GM19372 (cell line): ENCODE results near the gene SLC4A5.

Experiments
- ATAC-seq: cut with Tn5 transposase; IDR thresholded peaks from one replicate; pipeline ENCODE4 v1.9.1; 2021; ENCODE audit warnings: mild to moderate bottlenecking, low read depth, moderate library complexity; ENCODE audit not compliant: unreplicated experiment

Gene SLC4A5

DNA sequence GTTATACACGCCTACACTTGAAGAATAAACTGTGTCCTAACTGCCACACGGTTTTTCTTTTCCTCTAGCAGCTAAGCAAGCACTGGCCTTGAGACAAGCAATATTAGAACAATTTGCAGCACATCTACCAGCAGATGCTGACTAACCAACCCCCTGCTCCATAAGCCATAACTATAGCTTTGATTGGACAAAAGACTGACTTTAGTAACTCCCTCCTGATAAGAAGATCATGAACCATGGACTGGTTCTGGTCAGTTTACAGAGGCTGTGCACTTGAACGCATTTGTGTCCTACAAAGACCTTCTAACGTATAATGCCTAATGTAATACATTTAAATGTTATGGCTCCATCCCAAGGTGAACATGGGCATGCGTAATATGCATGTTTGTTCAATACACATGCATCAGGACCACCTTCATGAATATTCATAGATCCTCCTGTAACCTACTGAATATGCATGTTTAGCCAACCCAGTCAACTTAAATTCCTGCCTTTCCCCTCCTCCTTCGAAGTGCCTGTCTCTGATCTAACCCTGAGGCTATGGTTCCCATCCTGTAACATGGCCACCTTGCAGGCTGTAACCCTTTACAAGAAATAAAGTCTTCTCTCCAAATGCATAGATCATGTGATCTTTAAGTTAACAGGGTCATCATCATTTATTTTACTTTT lies 26.5 kb downstream of the SLC4A5 start:
- no peak for ATAC-seq

DNA sequence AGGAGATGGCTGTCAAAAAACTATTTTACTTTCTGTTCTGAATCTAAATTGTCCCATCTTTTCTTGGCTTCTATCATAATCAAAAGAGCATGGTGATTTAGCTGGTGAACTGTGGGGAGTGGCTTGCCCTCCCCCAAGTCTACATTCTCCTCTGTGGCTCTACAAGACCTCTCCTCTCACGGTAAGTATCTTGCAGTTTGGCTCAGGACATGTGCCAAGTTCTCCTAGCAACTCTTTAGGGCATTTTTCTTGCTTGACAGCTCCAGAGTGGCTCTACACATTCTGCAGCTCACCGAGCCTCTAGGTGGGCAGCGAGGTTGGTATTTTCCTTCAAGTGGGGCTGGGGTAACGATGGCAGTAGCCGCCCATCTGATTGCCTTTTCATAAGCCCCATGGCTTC lies 29.1 kb downstream of the SLC4A5 start:
- ATAC-seq, result no peak

DNA sequence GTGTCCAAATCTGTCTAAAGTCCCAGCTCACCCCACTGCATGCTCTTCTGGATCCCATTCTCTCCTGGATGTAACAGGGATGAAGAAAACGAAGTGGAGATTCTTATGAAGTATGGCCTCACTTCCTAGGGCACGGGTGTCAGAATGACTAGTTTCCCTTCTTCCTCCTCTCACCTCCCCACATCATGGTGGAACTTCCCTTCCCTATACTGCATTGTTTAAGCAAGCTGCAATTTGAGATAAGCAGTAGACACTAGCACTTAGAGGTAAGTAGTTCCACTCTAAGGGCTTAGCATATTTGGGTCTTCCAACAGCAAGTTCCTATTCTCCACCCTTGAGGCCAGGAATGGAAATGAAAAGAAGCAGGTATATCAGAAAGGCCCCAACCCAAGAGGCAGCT lies 29.7 kb downstream of the SLC4A5 start:
- no peak for ATAC-seq

DNA sequence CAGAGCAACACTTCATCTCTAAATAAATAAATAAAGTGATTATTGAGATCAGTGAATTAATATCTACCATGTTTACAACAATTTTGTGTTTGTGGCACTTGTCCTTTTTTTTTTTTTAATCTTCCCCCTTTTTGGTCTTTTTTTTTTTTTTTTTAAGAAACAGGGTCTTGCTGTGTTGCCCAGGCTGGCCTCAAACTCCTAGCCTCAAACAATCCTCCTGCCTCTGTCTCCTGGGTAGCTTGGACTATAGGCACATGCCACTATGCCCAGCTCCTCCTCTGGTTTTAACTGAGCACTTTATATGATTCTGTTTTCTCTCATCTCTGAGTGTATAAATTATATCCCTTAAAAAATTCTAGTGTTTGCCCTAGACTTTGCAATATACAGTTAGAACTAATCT lies 30.3 kb downstream of the SLC4A5 start:
- no peak for ATAC-seq

DNA sequence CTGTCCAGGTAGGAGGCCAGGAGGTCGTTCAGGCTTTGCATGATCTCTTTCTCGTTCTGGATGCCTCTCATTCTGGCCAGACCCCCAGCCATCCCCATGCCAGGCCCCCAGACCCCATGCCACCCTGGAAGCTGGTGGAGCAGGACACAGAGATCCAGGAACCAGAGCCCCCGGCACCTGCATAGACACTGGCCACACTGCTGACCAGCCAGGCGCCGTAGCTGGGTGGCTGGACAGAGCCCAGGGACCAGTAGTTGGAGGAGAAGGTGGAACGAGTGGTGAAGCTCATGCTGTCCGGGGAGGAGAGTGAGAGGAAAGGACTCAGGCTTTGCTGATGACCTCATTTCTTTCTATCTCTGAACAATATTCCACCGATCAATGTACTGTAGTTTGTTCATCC lies 35.5 kb downstream of the SLC4A5 start:
- ATAC-seq, result no peak

DNA sequence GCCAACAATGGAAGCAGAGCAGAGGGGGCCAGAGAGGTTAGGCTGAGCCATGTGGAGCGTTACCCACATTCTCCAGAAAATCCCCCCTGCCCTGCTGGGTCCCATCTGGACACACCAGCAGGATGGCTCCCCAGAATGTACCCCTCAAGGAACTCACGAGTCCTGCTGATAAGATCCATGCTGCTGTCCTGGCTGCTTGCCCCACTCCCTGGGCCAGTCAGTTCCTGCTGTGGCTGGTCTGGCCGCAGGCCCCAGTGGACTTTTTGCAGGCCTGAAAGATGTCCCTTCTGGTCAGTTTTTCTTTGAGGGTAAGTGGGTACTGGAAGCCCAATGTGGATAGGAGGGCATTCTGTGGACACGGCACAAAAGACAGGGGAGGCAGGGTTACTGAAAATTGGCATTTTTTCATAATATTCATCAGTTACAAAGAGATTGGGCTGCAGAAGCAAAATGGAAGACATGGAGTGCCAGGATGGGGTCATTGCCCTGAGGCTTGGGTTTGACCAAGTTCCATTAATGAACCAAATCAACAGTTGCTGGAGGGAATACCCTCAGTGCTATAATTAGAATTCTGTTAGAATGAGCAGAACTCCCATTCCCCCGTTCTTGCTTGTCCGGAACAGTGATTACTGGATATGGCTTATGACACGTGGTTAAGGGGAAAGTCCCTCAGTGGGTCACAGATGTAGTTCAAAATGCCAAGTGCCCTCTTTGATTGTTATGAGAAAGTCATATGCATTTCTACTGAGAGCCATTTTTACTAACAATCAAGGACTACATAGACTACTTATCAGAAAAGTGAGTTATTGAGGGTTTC lies 38.7 kb downstream of the SLC4A5 start:
- ATAC-seq, result no peak

DNA sequence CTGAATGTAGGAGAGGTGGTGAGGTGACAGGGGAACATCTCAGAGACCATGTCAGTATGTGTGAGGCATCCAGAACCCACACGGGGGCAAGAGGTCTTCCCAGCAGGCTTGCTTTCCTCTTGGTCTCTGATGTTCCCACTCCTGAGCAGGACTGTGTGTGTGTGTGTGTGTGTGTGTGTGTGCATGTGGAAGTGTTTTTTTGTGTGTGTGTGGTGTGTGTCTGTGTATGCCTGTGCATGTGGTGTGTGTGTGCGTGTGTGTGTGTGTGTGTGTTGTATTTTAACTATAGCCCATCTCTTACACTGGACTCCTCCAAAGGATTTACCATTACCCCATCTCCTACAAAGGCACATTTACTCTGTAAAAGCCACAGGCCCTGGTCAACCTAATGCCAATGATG lies 40.4 kb downstream of the SLC4A5 start:
- ATAC-seq, result no peak

DNA sequence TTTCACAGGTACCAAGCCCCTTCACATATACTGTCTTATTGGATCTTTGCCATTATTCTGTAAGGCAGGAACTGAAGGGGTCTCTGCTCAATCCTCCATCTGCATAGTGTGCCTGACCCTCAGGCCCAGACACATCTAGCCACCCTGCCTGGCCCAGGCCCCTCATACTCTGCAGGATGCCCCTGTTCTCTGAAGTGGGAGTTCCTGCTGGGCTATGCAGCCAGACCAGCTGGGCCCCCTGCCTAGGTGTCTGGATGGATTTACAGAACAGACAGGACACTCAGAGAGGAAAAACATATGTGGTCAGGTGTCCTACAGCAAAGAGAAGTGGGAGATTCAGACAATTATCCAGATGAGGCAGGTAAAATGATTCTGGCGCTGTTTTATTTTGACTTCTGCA lies 42.0 kb downstream of the SLC4A5 start:
- no peak for ATAC-seq

DNA sequence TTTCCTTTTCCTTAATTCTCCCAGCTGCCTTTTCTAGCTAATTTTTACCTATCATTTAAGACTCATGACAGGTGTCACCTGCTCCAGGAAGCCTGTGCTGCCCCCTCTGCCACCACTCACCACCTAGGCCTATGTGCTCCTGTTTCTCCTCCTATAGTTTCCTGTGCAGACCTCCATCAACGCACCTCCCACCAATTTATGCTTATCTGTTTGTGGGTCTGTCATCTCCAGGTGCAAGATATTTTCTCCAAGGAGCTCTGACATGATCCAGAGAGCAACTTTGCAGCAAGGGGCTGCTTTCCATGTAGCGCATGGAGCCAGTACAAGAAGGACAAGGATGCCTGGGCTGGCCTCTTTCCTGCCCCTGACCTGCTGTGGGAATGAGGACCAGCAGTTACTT lies 42.7 kb downstream of the SLC4A5 start:
- ATAC-seq, result no peak

DNA sequence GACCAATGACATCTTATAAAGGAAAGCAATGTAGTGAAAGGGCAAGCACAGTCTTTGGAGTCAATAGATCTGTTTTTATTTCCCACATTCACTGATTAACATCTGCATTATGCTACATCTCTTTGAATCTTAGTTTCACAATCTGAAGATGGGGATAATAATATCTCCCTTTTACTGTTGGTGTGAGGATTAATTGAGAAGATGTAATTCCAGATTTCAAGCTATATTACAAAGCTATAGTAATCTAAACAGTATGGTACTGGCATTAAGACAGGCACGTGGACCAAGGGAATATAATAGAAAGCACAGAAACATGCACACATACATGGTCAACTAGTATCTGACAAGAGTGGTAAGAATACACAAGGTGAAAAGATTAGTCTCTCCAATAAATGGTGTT lies 45.3 kb downstream of the SLC4A5 start:
- ATAC-seq, result no peak

DNA sequence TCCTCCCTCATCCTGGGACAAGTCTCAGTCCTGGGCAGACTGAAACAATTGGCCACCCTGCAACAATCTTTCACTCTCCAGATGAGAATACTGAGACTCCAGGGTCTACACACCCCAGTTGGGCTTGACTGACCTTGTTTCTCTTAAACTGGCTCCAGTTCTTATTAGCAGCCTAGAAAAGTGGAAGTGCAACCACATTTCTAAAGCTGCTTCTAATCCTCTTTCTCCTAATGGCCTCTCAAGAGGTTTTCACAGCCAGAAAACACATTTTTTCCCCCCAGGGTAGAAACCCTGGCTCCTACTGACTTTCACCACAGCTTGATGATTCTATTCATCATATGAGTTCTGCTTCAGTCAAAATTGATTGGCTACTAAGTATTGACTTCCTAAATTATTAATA lies 45.8 kb downstream of the SLC4A5 start:
- ATAC-seq, result no peak

DNA sequence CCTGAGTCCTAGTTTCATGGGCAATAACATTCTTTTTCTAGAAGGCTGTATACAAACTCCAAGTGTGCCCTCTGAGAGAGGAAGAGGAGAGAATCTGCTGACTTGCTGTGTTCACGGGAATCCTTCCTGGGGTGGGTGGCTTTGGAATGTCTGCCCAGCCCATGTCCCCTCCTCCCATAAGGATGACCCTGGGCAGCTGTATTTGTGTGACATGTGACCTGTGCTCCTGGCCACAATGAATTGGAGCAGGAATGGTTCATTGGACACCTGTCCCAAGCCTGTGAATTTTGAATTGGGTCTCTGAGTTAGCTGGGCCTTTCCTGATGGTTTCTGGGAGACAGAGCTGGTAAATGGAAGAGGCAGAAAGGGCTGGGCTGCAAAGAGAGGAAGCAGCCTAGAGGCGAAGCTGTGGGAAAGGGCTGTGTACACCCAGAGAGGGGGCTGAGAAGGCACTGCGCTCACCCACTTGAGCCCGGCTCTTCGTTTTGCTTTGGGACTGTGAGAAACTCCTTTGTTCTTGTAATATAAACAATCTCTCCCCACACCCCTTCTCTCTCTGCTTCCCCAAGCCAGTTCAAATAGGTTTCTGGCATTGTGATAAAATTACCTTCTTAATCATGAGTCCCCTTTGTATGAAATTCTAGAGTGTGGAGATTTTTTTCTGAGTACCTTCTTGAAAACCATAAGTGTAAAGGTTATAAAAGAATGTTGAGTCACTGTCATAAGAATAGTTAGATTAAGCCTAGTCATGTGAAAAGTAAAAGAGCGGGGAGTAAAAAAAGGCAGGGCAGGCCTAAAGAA lies 49.8 kb downstream of the SLC4A5 start:
- ATAC-seq, result no peak

DNA sequence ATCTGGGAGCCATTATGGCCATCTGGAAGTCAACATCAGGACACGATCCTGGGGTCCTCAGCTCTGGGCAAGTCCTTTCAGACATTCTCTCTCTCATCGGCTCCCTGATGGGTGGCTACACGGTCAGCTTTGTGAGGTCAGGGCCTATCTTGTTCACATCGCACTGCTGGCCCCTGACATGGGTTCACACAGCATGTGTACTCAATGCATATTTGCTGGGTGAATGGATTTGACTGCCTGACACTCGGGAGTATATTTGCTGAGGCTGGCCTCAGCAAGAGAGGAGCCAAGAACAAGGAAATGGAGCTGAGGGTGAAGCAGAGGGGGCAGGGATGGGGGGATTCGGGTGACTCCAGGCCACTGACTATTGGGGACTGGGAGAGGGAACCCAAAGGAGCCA lies 50.5 kb downstream of the SLC4A5 start:
- ATAC-seq, result no peak

DNA sequence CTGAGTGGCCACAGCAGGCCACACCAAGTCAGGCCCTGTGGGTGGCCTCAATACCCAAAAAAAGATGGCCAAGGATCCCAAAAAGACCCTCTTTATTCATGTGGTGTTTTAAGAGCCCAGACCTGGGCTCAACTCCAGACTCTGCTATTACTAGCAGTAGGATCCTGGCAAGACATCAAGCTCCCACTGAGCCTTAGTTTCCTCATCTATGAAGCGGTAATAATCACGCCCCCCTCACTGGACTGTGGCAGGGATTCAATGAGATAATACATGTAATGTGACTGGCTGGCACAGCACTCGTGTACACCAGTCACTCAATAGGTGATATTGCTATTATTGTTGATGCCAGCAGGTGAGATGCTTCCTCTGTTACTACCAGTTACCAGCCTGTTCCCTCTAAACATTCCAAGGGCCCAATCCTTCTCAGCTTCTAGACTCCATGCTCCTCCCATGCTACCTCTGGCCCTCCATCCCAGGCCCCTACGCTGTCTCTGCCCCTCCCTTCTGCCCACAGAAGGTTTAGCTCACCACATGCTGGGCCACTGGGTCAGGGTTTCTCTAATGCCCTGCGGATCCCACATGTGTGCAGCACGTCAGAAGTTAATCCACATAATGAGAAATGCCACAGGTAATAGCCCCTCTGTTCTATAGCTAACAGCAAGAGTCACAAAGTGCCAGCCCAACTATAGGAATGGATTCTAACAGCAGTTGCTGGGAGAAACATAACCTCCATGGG lies 51.2 kb downstream of the SLC4A5 start:
- no peak for ATAC-seq

DNA sequence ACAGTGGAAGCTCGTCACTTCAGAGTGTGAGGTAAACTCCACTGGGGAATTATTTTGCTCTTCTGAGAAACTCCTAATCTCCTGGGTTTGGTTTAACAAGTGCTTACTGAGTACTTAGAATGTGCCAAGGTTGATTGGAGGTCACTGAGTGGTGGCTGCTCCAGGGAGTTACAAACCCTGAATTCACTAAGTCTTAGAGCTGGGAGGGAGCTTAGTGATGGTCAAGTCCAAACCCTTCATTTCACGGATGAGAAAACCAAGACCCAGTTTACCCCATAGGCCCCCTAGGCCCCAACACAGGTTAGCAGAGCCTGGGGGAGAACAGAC lies 52.0 kb downstream of the SLC4A5 start:
- peak; percentile 16 for ATAC-seq

DNA sequence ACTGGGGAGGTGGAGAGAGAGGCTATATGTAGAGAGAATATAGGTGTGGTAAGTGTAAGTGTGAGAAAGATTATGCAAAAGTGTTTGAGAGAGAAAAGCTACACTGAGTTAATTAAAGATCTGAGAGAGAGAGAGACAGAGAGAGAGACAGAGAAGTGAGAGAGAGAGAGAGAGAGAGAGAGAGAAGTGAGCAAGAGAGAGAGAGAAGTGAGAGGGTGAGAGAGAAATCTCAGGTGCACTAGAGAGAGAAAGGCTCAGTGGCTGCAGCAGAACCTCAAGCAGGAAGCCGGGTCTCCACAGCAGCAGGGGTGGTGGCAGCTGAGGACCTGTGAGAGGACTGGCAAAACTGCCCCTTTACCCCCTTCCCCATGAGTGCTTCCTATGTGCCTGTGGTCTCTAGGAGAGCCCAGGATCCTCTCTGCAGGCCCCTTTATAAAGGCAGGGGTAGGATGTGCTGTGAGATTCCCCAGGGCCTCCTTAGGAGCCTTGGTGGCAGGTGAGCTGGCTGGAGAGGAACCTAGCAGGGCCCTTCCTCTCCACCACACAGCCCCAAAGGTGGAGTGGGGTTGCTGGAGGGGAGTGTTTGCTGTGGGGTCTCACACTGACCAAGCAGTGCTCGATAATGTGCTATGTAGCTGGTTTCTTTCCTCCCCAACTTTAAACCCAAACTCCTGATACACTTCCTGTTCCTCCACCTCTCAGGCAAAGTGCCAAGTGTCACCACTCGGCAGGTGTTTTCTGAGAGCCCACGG lies 52.6 kb downstream of the SLC4A5 start:
- ATAC-seq, result peak; percentile 70

DNA sequence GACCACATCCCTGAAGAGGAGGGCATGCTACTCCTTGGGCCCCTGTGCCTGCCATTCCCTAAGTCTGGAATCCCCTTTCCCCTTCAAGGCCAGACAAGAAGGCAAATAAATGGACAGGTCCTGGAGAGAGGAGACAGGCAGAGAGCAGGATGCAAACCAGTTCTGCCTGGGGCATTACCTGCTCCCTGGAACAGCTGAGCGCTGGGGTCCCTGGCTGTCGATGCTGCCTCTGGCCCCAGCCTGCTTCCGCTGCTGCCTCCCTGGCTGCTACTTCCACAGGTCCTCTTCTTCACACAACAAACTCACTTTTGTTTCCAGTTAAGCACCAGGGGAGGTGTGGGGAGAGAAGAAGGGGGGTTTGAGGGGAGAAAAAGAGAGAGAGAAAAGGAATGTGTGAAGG lies 53.1 kb downstream of the SLC4A5 start:
- peak; percentile 11 for ATAC-seq

DNA sequence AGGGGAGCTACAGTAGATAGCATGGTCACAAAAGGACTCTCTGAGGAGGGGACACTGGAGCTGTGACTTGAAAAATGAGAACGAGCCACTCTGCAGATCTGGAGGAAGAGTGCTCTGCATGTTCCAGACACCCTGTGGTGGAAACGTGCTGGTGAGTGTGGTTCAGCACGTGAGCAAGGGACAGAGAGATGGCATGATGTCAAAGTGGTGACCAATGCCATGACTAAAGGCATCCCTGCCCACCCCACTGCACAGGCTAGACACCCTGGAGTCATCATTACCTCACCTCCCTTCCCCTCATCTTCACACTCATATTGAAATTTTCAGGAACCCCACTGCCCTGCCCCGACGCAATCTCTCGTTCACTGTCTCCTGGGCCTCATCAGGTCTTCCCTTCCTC lies 56.5 kb downstream of the SLC4A5 start:
- ATAC-seq, result no peak

DNA sequence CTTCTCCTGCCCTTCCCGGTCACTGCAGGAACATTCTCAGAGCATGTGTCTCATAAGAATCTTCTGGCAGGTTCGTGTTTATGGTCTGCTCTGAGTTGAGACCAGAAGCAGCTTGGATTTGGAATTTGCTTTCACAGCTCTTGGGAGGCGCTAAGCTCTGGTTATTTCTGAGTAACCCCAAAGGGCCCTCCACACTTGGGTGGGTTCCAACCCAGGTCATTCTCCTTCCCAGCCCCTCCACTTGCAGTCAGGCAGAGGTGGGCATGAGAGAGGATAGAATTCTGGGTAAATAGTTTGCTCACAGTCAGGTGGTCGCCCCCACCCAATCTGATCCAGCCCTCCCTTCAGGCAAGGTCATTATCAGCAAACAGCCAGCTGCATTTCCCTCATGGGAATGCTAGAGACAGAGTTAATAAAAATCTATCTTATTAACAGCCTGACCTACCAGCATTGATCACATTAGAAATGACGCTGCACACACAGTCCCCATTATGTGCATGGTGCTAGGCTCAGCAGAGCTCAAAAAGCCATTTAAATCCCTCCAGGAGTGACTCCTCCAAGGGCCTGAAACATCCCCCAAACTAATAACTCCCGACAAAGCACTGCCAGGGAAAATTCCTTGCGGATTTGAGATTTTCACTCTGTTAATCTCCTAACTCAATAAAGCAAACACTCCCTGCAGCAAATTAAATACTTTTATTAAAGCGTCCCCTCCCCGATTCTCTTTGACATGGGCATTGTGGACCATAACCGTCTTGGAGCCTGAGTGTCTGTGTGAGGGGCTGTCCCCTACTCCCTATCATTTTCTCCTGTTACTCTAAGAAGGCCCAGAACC lies 61.9 kb downstream of the SLC4A5 start:
- no peak for ATAC-seq
